ENCODE results near the gene SLC27A4.

Gene SLC27A4

DNA sequence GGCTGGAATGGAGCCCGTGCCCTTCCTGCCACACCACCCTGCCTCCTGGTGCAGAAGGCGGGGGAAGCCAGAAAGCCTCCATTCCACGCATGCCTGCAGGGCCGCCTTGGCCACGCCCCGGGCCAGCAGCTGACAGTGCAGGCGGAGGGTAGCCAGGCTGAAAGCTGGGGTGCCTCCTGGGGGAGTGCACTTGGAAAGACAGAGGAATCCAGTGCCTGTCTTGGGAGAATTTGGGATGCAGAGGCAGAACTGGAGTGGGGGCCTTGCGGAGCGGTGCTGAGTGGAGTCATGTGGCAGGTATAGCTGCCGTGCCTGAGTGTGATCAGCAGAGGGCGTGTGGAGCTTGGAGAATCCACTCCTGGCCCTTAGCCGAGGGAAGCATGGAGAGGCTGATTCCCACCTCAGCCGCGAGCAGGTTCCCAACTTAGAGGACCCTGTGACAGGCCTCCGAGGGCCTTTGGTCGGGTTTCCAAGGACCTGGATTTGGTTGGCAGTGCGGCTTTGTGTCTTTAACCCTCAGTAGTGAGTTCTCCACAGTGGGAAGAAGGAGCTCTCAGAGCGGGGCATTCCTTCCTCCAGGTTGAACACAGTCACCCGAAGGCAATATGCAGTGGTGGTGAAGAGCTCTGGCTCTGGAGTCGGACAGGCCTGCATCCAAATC is 21.8 kb downstream of the SLC27A4 start:
- peak overlapping the region; percentile 56 for H3K4me3 ChIP-seq (replicated peaks; ENCODE audit: low read depth, low read length)
- TF ChIP-seq, protein P1, sequence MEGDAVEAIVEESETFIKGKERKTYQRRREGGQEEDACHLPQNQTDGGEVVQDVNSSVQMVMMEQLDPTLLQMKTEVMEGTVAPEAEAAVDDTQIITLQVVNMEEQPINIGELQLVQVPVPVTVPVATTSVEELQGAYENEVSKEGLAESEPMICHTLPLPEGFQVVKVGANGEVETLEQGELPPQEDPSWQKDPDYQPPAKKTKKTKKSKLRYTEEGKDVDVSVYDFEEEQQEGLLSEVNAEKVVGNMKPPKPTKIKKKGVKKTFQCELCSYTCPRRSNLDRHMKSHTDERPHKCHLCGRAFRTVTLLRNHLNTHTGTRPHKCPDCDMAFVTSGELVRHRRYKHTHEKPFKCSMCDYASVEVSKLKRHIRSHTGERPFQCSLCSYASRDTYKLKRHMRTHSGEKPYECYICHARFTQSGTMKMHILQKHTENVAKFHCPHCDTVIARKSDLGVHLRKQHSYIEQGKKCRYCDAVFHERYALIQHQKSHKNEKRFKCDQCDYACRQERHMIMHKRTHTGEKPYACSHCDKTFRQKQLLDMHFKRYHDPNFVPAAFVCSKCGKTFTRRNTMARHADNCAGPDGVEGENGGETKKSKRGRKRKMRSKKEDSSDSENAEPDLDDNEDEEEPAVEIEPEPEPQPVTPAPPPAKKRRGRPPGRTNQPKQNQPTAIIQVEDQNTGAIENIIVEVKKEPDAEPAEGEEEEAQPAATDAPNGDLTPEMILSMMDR (IDR thresholded peaks at IDR 0.05; ENCODE audit: low read length, missing control alignments), result peak; percentile 86
- DNase-seq (ENCODE audit: low read depth), result peak; percentile 86

DNA sequence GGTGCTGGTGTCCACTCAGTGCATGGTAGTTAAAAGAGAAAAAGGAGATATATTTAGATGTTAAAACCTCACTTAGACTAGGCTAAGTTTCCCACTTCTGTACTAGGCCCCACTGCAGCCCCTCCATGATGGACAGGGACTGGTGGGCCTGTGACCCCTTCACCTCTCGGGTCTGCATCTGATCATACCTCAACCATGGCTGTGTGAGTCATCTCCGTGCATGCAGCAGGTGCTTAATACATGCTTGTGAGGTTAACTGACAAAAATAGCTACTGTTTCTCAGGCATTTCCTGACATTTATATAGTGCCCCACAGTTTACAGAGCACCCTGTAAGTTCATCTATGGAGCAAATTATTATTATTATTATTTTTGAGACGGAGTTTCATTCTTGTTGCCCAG is 22.4 kb downstream of the SLC27A4 start:
- H3K4me3 ChIP-seq (replicated peaks; ENCODE audit: low read depth, low read length), result no peak overlapping the region
- TF ChIP-seq, protein P1 (IDR thresholded peaks at IDR 0.05; ENCODE audit: low read length, missing control alignments), result no peak
- DNase-seq (ENCODE audit: low read depth), result no peak

DNA sequence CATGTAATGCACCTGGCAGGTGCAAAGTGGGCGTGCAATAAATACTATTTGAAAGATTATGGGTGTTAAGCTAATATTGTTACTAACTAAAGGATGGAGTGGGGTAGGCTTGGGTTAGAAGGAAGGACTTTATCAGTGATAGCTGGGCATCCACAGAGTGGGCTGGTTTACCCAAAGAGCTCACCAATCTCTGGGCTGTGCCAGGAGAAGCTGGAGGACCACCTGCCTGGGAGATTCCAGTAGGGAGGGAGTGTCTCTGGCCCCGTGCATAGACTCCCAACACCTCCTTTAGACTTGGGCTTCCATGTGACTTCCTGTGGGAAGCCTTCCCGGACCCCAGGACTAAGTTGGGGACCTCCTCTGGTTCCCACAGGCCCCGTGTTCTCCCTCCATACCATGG is 25.2 kb downstream of the SLC27A4 start:
- TF ChIP-seq, protein P1 (IDR thresholded peaks at IDR 0.05; ENCODE audit: low read length, missing control alignments), result no peak
- H3K4me3 ChIP-seq (replicated peaks; ENCODE audit: low read depth, low read length), result no peak overlapping the region
- DNase-seq (ENCODE audit: low read depth), result no peak

DNA sequence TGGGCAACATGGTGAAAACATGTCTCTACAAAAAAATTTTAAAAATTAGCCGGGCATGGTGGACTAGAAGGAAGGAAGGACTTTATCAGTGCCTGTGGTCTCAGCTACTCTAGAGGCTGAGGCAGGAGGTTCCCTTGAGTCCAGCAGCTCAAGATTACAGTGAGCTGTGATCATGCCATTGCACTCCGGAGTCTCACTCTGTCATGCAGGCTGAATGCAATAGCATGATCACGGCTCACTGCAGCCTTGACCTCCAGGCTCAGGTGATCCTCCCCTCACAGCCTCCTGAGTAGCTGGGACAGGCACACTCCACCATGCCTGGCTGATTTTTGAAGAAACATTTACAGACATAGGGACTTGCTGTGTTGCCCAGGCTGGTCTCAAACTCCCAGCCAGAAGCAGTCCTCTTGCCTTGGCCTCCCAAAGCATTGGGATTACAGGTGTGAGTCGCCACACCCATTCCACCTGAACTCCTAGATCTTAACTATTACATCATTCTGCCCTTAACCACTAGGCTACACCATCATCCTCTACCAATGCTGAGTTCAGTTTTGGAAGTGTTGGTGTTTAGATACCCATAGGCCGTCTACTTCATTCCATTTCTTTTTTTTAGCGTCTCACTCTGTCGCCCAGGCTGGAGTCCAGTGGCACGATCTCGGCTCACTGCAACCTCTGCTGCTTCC is 28.8 kb downstream of the SLC27A4 start:
- no peak for DNase-seq (ENCODE audit: low read depth)
- H3K4me3 ChIP-seq (replicated peaks; ENCODE audit: low read depth, low read length), result no peak overlapping the region
- TF ChIP-seq, protein P1 (IDR thresholded peaks at IDR 0.05; ENCODE audit: low read length, missing control alignments), result no peak

DNA sequence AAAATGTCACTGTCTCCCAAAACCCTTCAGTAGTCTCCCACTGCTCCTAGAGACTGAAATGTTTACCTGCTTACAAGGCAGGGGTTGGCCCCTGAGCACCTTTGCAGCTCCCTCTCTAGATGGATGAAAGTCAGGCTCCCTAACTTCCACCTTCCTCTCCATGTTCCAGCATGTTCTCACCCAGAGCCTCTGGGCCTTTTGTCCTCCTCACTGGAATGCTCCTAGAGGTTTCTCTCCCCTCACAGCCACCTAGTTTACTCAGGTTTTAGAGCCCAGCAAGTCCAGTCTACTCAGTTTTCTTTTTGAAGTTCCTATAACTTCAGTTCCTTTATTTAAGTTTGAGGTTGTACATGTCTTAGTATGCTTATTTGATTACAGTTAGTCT is 30.0 kb downstream of the SLC27A4 start:
- TF ChIP-seq, protein P1 (IDR thresholded peaks at IDR 0.05; ENCODE audit: low read length, missing control alignments), result no peak
- H3K4me3 ChIP-seq (replicated peaks; ENCODE audit: low read depth, low read length), result peak overlapping the region; percentile 100
- no peak for DNase-seq (ENCODE audit: low read depth)

DNA sequence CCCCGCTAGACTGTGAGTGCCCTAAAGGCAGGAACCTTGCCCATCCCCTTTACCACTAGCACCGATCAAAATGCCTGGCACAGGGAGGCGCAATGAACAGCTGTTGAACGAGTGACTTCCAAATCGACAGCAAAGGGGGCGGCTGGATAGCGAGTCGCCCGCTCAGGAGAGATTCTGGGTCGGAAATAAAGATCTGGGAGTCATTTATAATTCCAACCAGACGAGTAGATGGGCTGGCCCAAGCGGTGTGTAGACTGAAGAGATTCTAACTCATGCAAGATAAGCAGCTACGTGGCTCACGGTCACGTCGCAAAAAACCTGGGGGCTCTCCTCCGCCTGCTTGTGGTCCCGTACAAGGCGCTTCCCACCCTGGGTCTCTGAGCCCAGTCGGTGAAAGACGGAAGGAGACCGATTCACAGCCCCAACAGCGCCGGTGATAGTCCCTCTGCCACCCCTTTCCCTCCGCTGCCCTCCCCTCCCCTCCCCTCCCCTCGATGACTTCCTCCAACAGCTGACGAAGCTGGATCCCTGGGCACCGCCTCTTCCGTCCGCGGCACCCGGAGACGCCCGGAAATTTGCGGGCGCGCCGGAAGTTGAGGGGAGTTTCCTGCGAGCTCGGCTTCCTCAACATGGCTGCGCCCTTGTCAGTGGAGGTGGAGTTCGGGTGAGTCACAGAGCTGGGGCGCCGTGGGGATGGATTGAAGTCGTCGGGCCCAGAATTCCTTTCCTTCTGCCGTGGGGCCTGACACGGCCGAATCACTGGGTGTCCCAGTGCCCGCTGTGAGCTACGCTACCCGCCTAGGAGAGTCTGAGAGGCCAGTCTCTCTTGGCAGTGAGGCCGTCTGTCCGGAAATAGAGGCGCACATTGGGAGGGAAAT is 30.7 kb downstream of the SLC27A4 start, which contains the start of gene URM1:
URM1 (plus strand) TSS at position 623 of the 878 bp plus-strand sequence; CDS start at position 630, 7 bp downstream.
- DNase-seq (ENCODE audit: low read depth), result peak; percentile 96
- peak within 1 kb of the TSS; percentile 100 for H3K4me3 ChIP-seq (replicated peaks; ENCODE audit: low read depth, low read length)
- TF ChIP-seq, protein P1 (IDR thresholded peaks at IDR 0.05; ENCODE audit: low read length, missing control alignments), result no peak
